IMR-90 (cell line): ENCODE measurements around the gene PTPRU. TPM values are rescaled to one million over a fixed set of nuclear protein-coding genes. Genes with fewer than 3 reads are reported as not detected.

Source experiments
- ATAC-seq: fragments of 200-7000 bp; cut with Tn5 transposase; 2 replicates; pipeline ENCODE4 v1.9.1; 2020; ENCODE audit warnings: low read depth, mild to moderate bottlenecking, moderate library complexity
- BruUV-seq: library from RNA; stranded (reverse); fragments of 400-500 nt; replicated peaks from 2 replicates; lab custom pipeline; 2021; lab: Mats Ljungman, UMichigan
- CTCF ChIA-PET: fragments of 300-600 bp; formaldehyde crosslinking; extraction: SDS; loops from one replicate; lab custom pipeline; 2021; ENCODE audit warnings: antibody characterized with exemption; lab: Yijun Ruan, JAX
- POLR2A ChIA-PET: fragments of 300-600 bp; sonication (Branson Sonifier 250); formaldehyde crosslinking; loops from one replicate; lab custom pipeline; 2022; ENCODE audit warnings: antibody characterized with exemption; ENCODE audit not compliant: unreplicated experiment; lab: Charles Lee
- DNase-seq: peaks from one replicate; pipeline ENCODE4 v3.0.0; 2013
- H2AFZ ChIP-seq: replicated peaks from 2 replicates; pipeline ENCODE3; 2013; ENCODE audit warnings: low read length, mild to moderate bottlenecking; ENCODE audit not compliant: poor library complexity
- H2AK5ac ChIP-seq: 2 replicates; pipeline ENCODE4 v1.6.1; 2013; ENCODE audit warnings: low read depth, low read length, inconsistent platforms
- H2AK9ac ChIP-seq: replicated peaks from 2 replicates; pipeline ENCODE3; 2013; ENCODE audit warnings: mild to moderate bottlenecking, low read depth, low read length, moderate library complexity; ENCODE audit not compliant: poor library complexity
- H2BK120ac ChIP-seq: 2 replicates; pipeline ENCODE4 v1.6.1; 2013; ENCODE audit warnings: low read depth, low read length, inconsistent platforms
- H2BK15ac ChIP-seq: 3 replicates; pipeline ENCODE4 v1.6.1; 2013; ENCODE audit warnings: low read depth, low read length, inconsistent platforms
- H2BK20ac ChIP-seq: 2 replicates; pipeline ENCODE4 v1.6.1; 2013; ENCODE audit warnings: low read depth, mild to moderate bottlenecking, inconsistent platforms, low read length, moderate library complexity
- H2BK5ac ChIP-seq: 2 replicates; pipeline ENCODE4 v1.6.1; 2013; ENCODE audit warnings: mild to moderate bottlenecking, low read depth, low read length, inconsistent platforms; ENCODE audit not compliant: poor library complexity, severe bottlenecking
- H3K14ac ChIP-seq: replicated peaks from 2 replicates; pipeline ENCODE4 v1.6.1; 2013; ENCODE audit warnings: low read depth, low read length, inconsistent platforms
- H3K18ac ChIP-seq: 2 replicates; pipeline ENCODE4 v1.6.1; 2013; ENCODE audit warnings: low read depth, low read length, control low read depth
- H3K23ac ChIP-seq: 2 replicates; pipeline ENCODE4 v1.6.1; 2013; ENCODE audit warnings: low read depth, low read length, inconsistent platforms
- H3K27ac ChIP-seq: 2 replicates; pipeline ENCODE4 v1.5.1; 2013; ENCODE audit warnings: mild to moderate bottlenecking, control low read depth, low read length; ENCODE audit not compliant: insufficient read depth
- H3K27me3 ChIP-seq: 2 replicates; pipeline ENCODE4 v1.6.1; 2013; ENCODE audit warnings: low read length; ENCODE audit not compliant: control insufficient read depth, insufficient read depth
- H3K36me3 ChIP-seq: 2 replicates; pipeline ENCODE4 v1.6.1; 2013; ENCODE audit warnings: low read length, mixed read lengths; ENCODE audit not compliant: control insufficient read depth, insufficient read depth
- H3K4ac ChIP-seq: 2 replicates; pipeline ENCODE4 v1.6.1; 2013; ENCODE audit warnings: low read depth, low read length, inconsistent platforms
- H3K4me1 ChIP-seq: 2 replicates; pipeline ENCODE4 v1.6.1; 2013; ENCODE audit warnings: low read length, mixed read lengths; ENCODE audit not compliant: control insufficient read depth, insufficient read depth
- H3K4me2 ChIP-seq: 2 replicates; pipeline ENCODE4 v1.6.1; 2013; ENCODE audit warnings: low read depth, mild to moderate bottlenecking, control low read depth, low read length, moderate library complexity
- H3K4me3 ChIP-seq: 2 replicates; pipeline ENCODE4 v1.5.1; 2013; ENCODE audit warnings: low read depth, mild to moderate bottlenecking, control low read depth, low read length, moderate library complexity; ENCODE audit not compliant: insufficient read depth
- H3K56ac ChIP-seq: 2 replicates; pipeline ENCODE4 v1.6.1; 2013; ENCODE audit warnings: low read length, inconsistent platforms; ENCODE audit not compliant: insufficient read depth; ENCODE audit errors: extremely low read depth
- H3K79me1 ChIP-seq, 2 experiments: 2 replicates each; pipeline ENCODE4 v1.6.1; 2013; ENCODE audit warnings: low read length in 2 of 2, inconsistent platforms in 1 of 2, low read depth in 1 of 2
- H3K9ac ChIP-seq: 2 replicates; pipeline ENCODE4 v1.6.1; 2013; ENCODE audit warnings: low read depth, low read length, control low read depth
- H3K9me1 ChIP-seq: 2 replicates; pipeline ENCODE4 v1.6.1; 2013; ENCODE audit warnings: low read length, inconsistent platforms; ENCODE audit not compliant: insufficient read depth
- H3K9me3 ChIP-seq: 2 replicates; pipeline ENCODE4 v1.6.1; 2013; ENCODE audit warnings: low read length; ENCODE audit not compliant: control insufficient read depth, insufficient read depth
- H4K20me1 ChIP-seq: 2 replicates; pipeline ENCODE4 v1.6.1; 2013; ENCODE audit warnings: low read length, inconsistent platforms; ENCODE audit not compliant: insufficient read depth
- H4K5ac ChIP-seq: 2 replicates; pipeline ENCODE4 v1.6.1; 2013; ENCODE audit warnings: mild to moderate bottlenecking, low read depth, low read length, control low read depth
- H4K8ac ChIP-seq, 2 experiments: 2 replicates each; pipeline ENCODE4 v1.6.1; 2013; ENCODE audit warnings: low read depth in 2 of 2, low read length in 2 of 2, control low read depth in 1 of 2, inconsistent platforms in 1 of 2
- H4K91ac ChIP-seq: 2 replicates; pipeline ENCODE4 v1.6.1; 2013; ENCODE audit warnings: low read depth, low read length, inconsistent platforms; ENCODE audit not compliant: insufficient read depth
- BHLHE40 ChIP-seq: fragments of 150-350 bp; IDR thresholded peaks from 2 replicates; pipeline ENCODE4 v1.6.1; 2016; ENCODE audit warnings: mild to moderate bottlenecking, low read depth, low read length
- CEBPB ChIP-seq: IDR thresholded peaks from 2 replicates; pipeline ENCODE4 v1.6.1; 2012; ENCODE audit warnings: low read depth, low read length, improper control_type of control experiment
- CHD1 ChIP-seq: IDR thresholded peaks from 2 replicates; pipeline ENCODE4 v1.6.1; 2012; ENCODE audit warnings: low read depth, low read length, improper control_type of control experiment
- CTCF ChIP-seq: conservative IDR thresholded peaks from 2 replicates; pipeline ENCODE4 v1.5.1; 2012; ENCODE audit warnings: mild to moderate bottlenecking, low read depth, low read length, improper control_type of control experiment
- ELK1 ChIP-seq: fragments of 150-350 bp; IDR thresholded peaks from 2 replicates; pipeline ENCODE4 v1.6.1; 2016; ENCODE audit warnings: low read depth, mild to moderate bottlenecking, low read length, moderate library complexity, borderline replicate concordance
- MAZ ChIP-seq: IDR thresholded peaks from 2 replicates; pipeline ENCODE4 v1.6.1; 2012; ENCODE audit warnings: low read depth, mild to moderate bottlenecking, low read length, improper control_type of control experiment, moderate library complexity, borderline replicate concordance
- MXI1 ChIP-seq: IDR thresholded peaks from 2 replicates; pipeline ENCODE4 v1.6.1; 2012; ENCODE audit warnings: low read depth, mild to moderate bottlenecking, low read length, moderate library complexity, borderline replicate concordance
- POLR2A ChIP-seq: IDR thresholded peaks from 2 replicates; pipeline ENCODE4 v1.6.1; 2012; ENCODE audit warnings: mild to moderate bottlenecking, low read depth, low read length
- RAD21 ChIP-seq: IDR thresholded peaks from 2 replicates; pipeline ENCODE4 v1.6.1; 2012; ENCODE audit warnings: low read length, improper control_type of control experiment
- RFX5 ChIP-seq: IDR thresholded peaks from 2 replicates; pipeline ENCODE4 v1.8.0; 2012; ENCODE audit warnings: low read depth, mild to moderate bottlenecking, low read length, moderate library complexity
- SMC3 ChIP-seq: fragments of 150-350 bp; IDR thresholded peaks from 2 replicates; pipeline ENCODE4 v1.6.1; 2016; ENCODE audit warnings: low read depth, mild to moderate bottlenecking, antibody characterized with exemption, low read length, moderate library complexity
- WGBS, 2 experiments: methylation state at CpG; one replicate each; pipeline versions ENCODE4 v1.1.5 to v1.1.7; 2013; ENCODE audit warnings: missing lambda C conversion rate in 2 of 2; ENCODE audit not compliant: insufficient read length in 1 of 2; ENCODE audit errors: extremely low coverage in 2 of 2; 5-methylcytosine and 5-hydroxymethylcytosine counted together
- dilution Hi-C: fragments of 300-500 bp; cut with HindIII; formaldehyde crosslinking; loops from one replicate; pipeline ENCODE4 v1.14.3; 2018; ENCODE audit warnings: low sequenced_read_pairs; ENCODE audit not compliant: unreplicated experiment
- in situ Hi-C: fragments of 300-500 bp; cut with MboI; formaldehyde crosslinking; loops from 3 replicates; pipeline ENCODE4 v1.14.3; 2019; ENCODE audit warnings: low sequenced_read_pairs, inconsistent platforms, mixed read lengths
- intact Hi-C: fragments of 100-400 bp; cut with micrococcal nuclease; formaldehyde crosslinking; loops from 2 replicates; pipeline ENCODE4 v1.10.0; 2022
- polyA plus RNA-seq, 3 experiments: library from polyadenylated mRNA; depleted of rRNA; stranded (reverse); fragments of >200 nt; gene quantifications; 2 replicates each; pipeline ENCODE4 v1.2.3, GENCODE V29; 2012; ENCODE audit warnings: low replicate concordance in 1 of 3
- total RNA-seq: library from RNA; depleted of rRNA; stranded (reverse); fragments of >200 nt; gene quantifications from 2 replicates; pipeline ENCODE4 v1.2.3, GENCODE V29; 2012
- TF ChIP-seq, protein P1 (sequence below): fragments of 150-350 bp; IDR thresholded peaks from 2 replicates; pipeline ENCODE4 v1.6.1; 2017; ENCODE audit warnings: mild to moderate bottlenecking, antibody characterized with exemption, low read length, low read depth

PTPRU gene
- total and polyA plus RNA-seq, 2 of the 4 experiments (the other 2 are of a cell fraction): 7.0 to 10.7 TPM

GRCh38 chr1:29291756-29292155 lies 55.4 kb downstream of the PTPRU start:
- H2AFZ ChIP-seq: no peak overlapping the region
- DNase-seq: no peak

More at GRCh38 chr1:29291756-29292155, 55.4 kb downstream of the PTPRU start:
- Histone ChIP-seq H4K91ac (no peak overlapping the region), H4K20me1 (no peaks in the 10 kb centered on the region), H3K4me1 (peaks cover 7% of the 10 kb centered on the region), H3K9ac (no peak overlapping the region), H2BK120ac (no peak overlapping the region), H3K79me1 (no peaks in the 10 kb centered on the region), H3K4me2 (no peak overlapping the region), H4K5ac (no peak overlapping the region), H3K27me3 (no peaks in the 10 kb centered on the region), H4K8ac (no peak overlapping the region), H3K4ac (no peak overlapping the region), H3K36me3 (no peaks in the 10 kb centered on the region), H3K9me1 (no peaks in the 10 kb centered on the region), H3K27ac (no peak overlapping the region), H3K23ac (no peak overlapping the region), H3K18ac (no peak overlapping the region), H2BK5ac (no peak overlapping the region), H2BK20ac (no peak overlapping the region), H2AK5ac (no peak overlapping the region), H3K14ac (no peak overlapping the region), H3K9me3 (no peaks in the 10 kb centered on the region), H2AK9ac (no peak overlapping the region), H3K4me3 (no peak overlapping the region), H3K56ac (no peak overlapping the region), H2BK15ac (no peak overlapping the region)
- no TSS peak for BruUV-seq
- dilution Hi-C loops: no loop called here
- no peak for ATAC-seq
- TF ChIP-seq ELK1 (no peak), POLR2A (no peak), RAD21 (no peak), CHD1 (no peak), MXI1 (no peak), BHLHE40 (no peak), SMC3 (no peak), RFX5 (no peak), MAZ (no peak), CTCF (no peak), CEBPB (no peak)
- TF ChIP-seq, protein P1, sequence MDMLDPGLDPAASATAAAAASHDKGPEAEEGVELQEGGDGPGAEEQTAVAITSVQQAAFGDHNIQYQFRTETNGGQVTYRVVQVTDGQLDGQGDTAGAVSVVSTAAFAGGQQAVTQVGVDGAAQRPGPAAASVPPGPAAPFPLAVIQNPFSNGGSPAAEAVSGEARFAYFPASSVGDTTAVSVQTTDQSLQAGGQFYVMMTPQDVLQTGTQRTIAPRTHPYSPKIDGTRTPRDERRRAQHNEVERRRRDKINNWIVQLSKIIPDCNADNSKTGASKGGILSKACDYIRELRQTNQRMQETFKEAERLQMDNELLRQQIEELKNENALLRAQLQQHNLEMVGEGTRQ: no peak
- in situ Hi-C loops: no loop called here
- intact Hi-C loops: no loop called here
- CTCF ChIA-PET: no interaction called here
- POLR2A ChIA-PET: no interaction called here
- WGBS, 2 experiments: no CpG with 5 or more reads among the region's 10 CpGs
